ENCODE results near the gene UQCC5.

UQCC5 gene

DNA sequence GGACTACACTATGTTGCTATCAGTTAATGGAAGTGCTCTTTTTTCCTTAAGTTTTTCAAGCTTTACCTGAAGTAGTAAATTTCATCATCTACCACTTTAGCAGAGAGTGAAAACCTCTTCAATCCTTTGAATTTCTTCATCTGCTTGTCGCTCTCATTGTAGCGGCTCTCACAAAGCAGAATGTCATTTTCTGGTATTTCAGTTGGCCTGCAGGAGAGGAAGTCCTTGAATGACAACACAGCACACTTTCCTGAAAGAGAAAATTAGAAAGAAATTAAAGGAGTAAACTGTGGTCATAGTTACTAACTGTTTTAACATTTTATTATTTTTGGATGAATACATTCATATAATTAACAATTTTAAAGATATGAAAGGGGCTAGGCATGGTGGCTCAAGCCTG, 27.6 kb downstream of the UQCC5 start:
- DNase-seq (ENCODE audit: low spot score): no peak
- TF ChIP-seq CTCF (IDR thresholded peaks at IDR 0.05; ENCODE audit: borderline replicate concordance, control extremely low read depth, extremely low read depth, insufficient read depth, missing control alignments): no peak
- in situ Hi-C loops (cut with MboI; ENCODE audit: low sequenced_read_pairs, unreplicated experiment): no loop called here

GRCh38 chr3:52568069-52568468, 31.7 kb downstream of the UQCC5 start:
- no peak for DNase-seq (ENCODE audit: low spot score)
- in situ Hi-C loops (cut with MboI; ENCODE audit: low sequenced_read_pairs, unreplicated experiment): no loop called here
- TF ChIP-seq CTCF (IDR thresholded peaks at IDR 0.05; ENCODE audit: borderline replicate concordance, control extremely low read depth, extremely low read depth, insufficient read depth, missing control alignments): no peak

GRCh38 chr3:52570076-52570475, 33.7 kb downstream of the UQCC5 start:
- in situ Hi-C loops (cut with MboI; ENCODE audit: low sequenced_read_pairs, unreplicated experiment): no loop called here
- TF ChIP-seq CTCF (IDR thresholded peaks at IDR 0.05; ENCODE audit: borderline replicate concordance, control extremely low read depth, extremely low read depth, insufficient read depth, missing control alignments): no peak

GRCh38 chr3:52572221-52572620, 35.8 kb downstream of the UQCC5 start:
- DNase-seq (ENCODE audit: low spot score): no peak
- in situ Hi-C loops (cut with MboI; ENCODE audit: low sequenced_read_pairs, unreplicated experiment): no loop called here
- no peak for TF ChIP-seq CTCF (IDR thresholded peaks at IDR 0.05; ENCODE audit: borderline replicate concordance, control extremely low read depth, extremely low read depth, insufficient read depth, missing control alignments)

More at GRCh38 chr3:52570076-52570475, 33.7 kb downstream of the UQCC5 start:
- DNase-seq (ENCODE audit: low spot score): no peak

- TF ChIP-seq CTCF (IDR thresholded peaks at IDR 0.05; ENCODE audit: borderline replicate concordance, control extremely low read depth, extremely low read depth, insufficient read depth, missing control alignments): no peak
- in situ Hi-C loops (cut with MboI; ENCODE audit: low sequenced_read_pairs, unreplicated experiment): no loop called here
- no peak for DNase-seq (ENCODE audit: low spot score)
Measured at GRCh38 chr3:52574056-52574965, 37.9 kb downstream of the UQCC5 start.
